Upper lobe of left lung (tissue), 6 donors: ENCODE measurements around the gene XPC. TPM values are rescaled to one million over a fixed set of nuclear protein-coding genes. Genes with fewer than 3 reads are reported as not detected.

Experiments
- ATAC-seq, 2 donors: fragments of 200-7000 bp; cut with Tn5 transposase; one replicate each; pipeline ENCODE4 v1.9.1; 2022; ENCODE audit warnings: mild to moderate bottlenecking in 2 of 2, moderate library complexity in 2 of 2; ENCODE audit not compliant: low FRiP score in 2 of 2
- DNase-seq, 2 donors: peaks; one replicate each; pipeline ENCODE4 v3.0.0-alpha.2; 2019 to 2020
- H3K27ac ChIP-seq, 4 donors: fragments of 200-600 bp; sonication (generic); one replicate each; pipeline ENCODE4 v1.5.1; 2016 to 2019
- H3K27me3 ChIP-seq, 4 donors: fragments of 200-600 bp; sonication (generic); one replicate each; pipeline ENCODE4 v1.5.1; 2017 to 2019
- H3K36me3 ChIP-seq, 4 donors: fragments of 200-600 bp; sonication (generic); one replicate each; pipeline ENCODE4 v1.5.1; 2016 to 2019
- H3K4me1 ChIP-seq, 4 donors: fragments of 200-600 bp; sonication (generic); one replicate each; pipeline ENCODE4 v1.5.1; 2018 to 2019
- H3K4me3 ChIP-seq, 4 donors: fragments of 200-600 bp; sonication (generic); one replicate each; pipeline ENCODE4 v1.5.1; 2017 to 2019; ENCODE audit warnings: mild to moderate bottlenecking in 2 of 4, moderate library complexity in 1 of 4
- H3K9me3 ChIP-seq, 4 donors: fragments of 200-600 bp; sonication (generic); one replicate each; pipeline ENCODE4 v1.5.1; 2018 to 2019
- CTCF ChIP-seq, 6 experiments: fragments of 450-650 bp in 4 of 6; fragments of 200-600 bp in 2 of 6; sonication (generic) in 2 of 6; IDR thresholded peaks; one replicate each; pipeline ENCODE4 v1.5.1; 2016 to 2019; ENCODE audit warnings: antibody characterized with exemption in 6 of 6
- EP300 ChIP-seq, 4 donors: sonication (generic); formaldehyde crosslinking; IDR thresholded peaks; one replicate each; pipeline ENCODE4 v1.5.1; 2017; ENCODE audit warnings: antibody characterized with exemption in 4 of 4, control low read depth in 2 of 4
- POLR2A ChIP-seq, 4 donors: fragments of 450-650 bp; IDR thresholded peaks; one replicate each; pipeline ENCODE4 v1.5.1; 2016 to 2017; ENCODE audit warnings: antibody characterized with exemption in 4 of 4, mild to moderate bottlenecking in 2 of 4
- POLR2AphosphoS5 ChIP-seq, 2 donors: sonication (generic); formaldehyde crosslinking; IDR thresholded peaks; one replicate each; pipeline ENCODE4 v1.5.1; 2017; ENCODE audit warnings: antibody characterized with exemption in 2 of 2
- WGBS, 2 donors: methylation state at CpG; one replicate each; pipeline ENCODE4 v1.1.5; 2017 to 2018; 5-methylcytosine and 5-hydroxymethylcytosine counted together
- total RNA-seq, 6 donors: library from RNA; depleted of rRNA in 4 of 6; stranded (reverse); fragments of >200 nt in 4 of 6; gene quantifications; one replicate each; pipeline versions ENCODE4 v1.1.0 to v1.2.1, GENCODE V29; 2016 to 2021
- donor health status: DM: no; HTN: no; CAD: no; lungs with moderate emphysema.
- donor health status: DM: no; HTN: yes; CAD: no; lungs with severe emphysema.

The XPC gene
- total RNA-seq, 6 donors from 2014 or later, result 33.8 to 87.0 (median 46.6) TPM

GRCh38 chr3:14183015-14183577, 4.7 kb upstream of the XPC start:
- ATAC-seq, result no peak
- no peak for DNase-seq
- no peak overlapping the region for H3K27ac ChIP-seq
- peaks cover 18 to 59% (median 33%) of the 10 kb centered on the region in 4 donors for H3K36me3 ChIP-seq
- peaks cover 7 to 18% (median 10%) of the 10 kb centered on the region in 4 donors for H3K4me1 ChIP-seq
- H3K27me3 ChIP-seq, result no peaks in the 10 kb centered on the region
- TF ChIP-seq EP300 (IDR thresholded peaks at IDR 0.05) (no peak), POLR2A (IDR thresholded peaks at IDR 0.05) (no peak), POLR2AphosphoS5 (IDR thresholded peaks at IDR 0.05) (no peak), CTCF (IDR thresholded peaks at IDR 0.05) (no peak)
- 60 to 68% methylated on average over 2 of the region's 2 CpGs for WGBS, 2 donors
- H3K4me3 ChIP-seq, result no peak overlapping the region
- no peaks in the 10 kb centered on the region for H3K9me3 ChIP-seq

- DNase-seq (no peak), ATAC-seq (no peak)
- TF ChIP-seq POLR2A (IDR thresholded peaks at IDR 0.05) (no peak), POLR2AphosphoS5 (IDR thresholded peaks at IDR 0.05) (no peak), CTCF (IDR thresholded peaks at IDR 0.05) (no peak), EP300 (IDR thresholded peaks at IDR 0.05) (no peak)
- no peak overlapping the region for H3K27ac ChIP-seq
- H3K4me3 ChIP-seq, result no peak overlapping the region
- H3K9me3 ChIP-seq, result no peaks in the 10 kb centered on the region
- H3K36me3 ChIP-seq, result peaks cover 18 to 42% (median 28%) of the 10 kb centered on the region in 4 donors
- H3K4me1 ChIP-seq, result peaks cover 16 to 36% (median 23%) of the 10 kb centered on the region in 4 donors
- no peaks in the 10 kb centered on the region for H3K27me3 ChIP-seq
- WGBS, 2 donors, result 93 to 98% methylated on average over 3 of the region's 3 CpGs
These were observed 2.9 kb upstream of the XPC start for GRCh38 chr3:14181253-14181652.

GRCh38 chr3:14179795-14180194, 1.4 kb upstream of the XPC start:
- H3K36me3 ChIP-seq, result peaks cover 11 to 27% (median 19%) of the 10 kb centered on the region in 4 donors
- H3K27me3 ChIP-seq, result no peaks in the 10 kb centered on the region
- no peak overlapping the region for H3K4me3 ChIP-seq
- TF ChIP-seq POLR2AphosphoS5 (IDR thresholded peaks at IDR 0.05), result no peak
- no peak overlapping the region for H3K27ac ChIP-seq
- no peak for ATAC-seq
- WGBS, 2 donors, result 95 to 100% methylated on average over 1 of the region's 1 CpG
- no peak for DNase-seq
- peaks cover 16 to 51% (median 25%) of the 10 kb centered on the region in 4 donors for H3K4me1 ChIP-seq
- no peaks in the 10 kb centered on the region for H3K9me3 ChIP-seq

- Histone ChIP-seq H3K27ac (peak overlapping the region; percentile 94 to 99 (median 96)), H3K4me1 (peaks cover 16 to 51% (median 25%) of the 10 kb centered on the region in 4 donors), H3K36me3 (peaks cover 9 to 22% (median 14%) of the 10 kb centered on the region in 4 donors), H3K4me3 (peak overlapping the region; percentile 49 to 89 (median 78)), H3K9me3 (no peaks in the 10 kb centered on the region), H3K27me3 (no peaks in the 10 kb centered on the region)
- no peak for TF ChIP-seq EP300 (IDR thresholded peaks at IDR 0.05)
- TF ChIP-seq POLR2A (IDR thresholded peaks at IDR 0.05), result no peak
- TF ChIP-seq POLR2AphosphoS5 (IDR thresholded peaks at IDR 0.05), result no peak
- no peak for TF ChIP-seq CTCF (IDR thresholded peaks at IDR 0.05)
- DNase-seq (no peak), ATAC-seq (no peak)
- 3 to 7% methylated on average over 3 of the region's 3 CpGs for WGBS, 2 donors
These were observed 689 bp upstream of the XPC start for GRCh38 chr3:14179114-14179465.

GRCh38 chr3:14177580-14178246, 688 bp downstream of the XPC start:
- H3K27me3 ChIP-seq, result no peaks in the 10 kb centered on the region
- 4 to 6% methylated on average over 10 of the region's 10 CpGs for WGBS, 2 donors
- peaks cover 6 to 15% (median 10%) of the 10 kb centered on the region in 4 donors for H3K36me3 ChIP-seq
- TF ChIP-seq CTCF (IDR thresholded peaks at IDR 0.05) (no peak), EP300 (IDR thresholded peaks at IDR 0.05) (no peak), POLR2AphosphoS5 (IDR thresholded peaks at IDR 0.05) (no peak), POLR2A (IDR thresholded peaks at IDR 0.05) (no peak)
- no peaks in the 10 kb centered on the region for H3K9me3 ChIP-seq
- DNase-seq, result no peak
- peak; percentile 7 to 61 for ATAC-seq
- peaks cover 16 to 44% (median 25%) of the 10 kb centered on the region in 4 donors for H3K4me1 ChIP-seq
- H3K4me3 ChIP-seq, result peak overlapping the region; percentile 63 to 89 (median 78)
- H3K27ac ChIP-seq, result peak overlapping the region; percentile 94 to 99 (median 96)
